Thymus (tissue), 11 donors: ENCODE results near the gene ABLIM1. TPM values are rescaled to one million over a fixed set of nuclear protein-coding genes. Genes with fewer than 3 reads are reported as not detected.

Experiments
- DNase-seq, 9 donors: peaks; one replicate each; pipeline ENCODE4 v3.0.0-alpha.2; 2013; ENCODE audit warnings: low spot score in 9 of 9, low read depth in 6 of 9, missing footprints in 1 of 9
- H3K27ac ChIP-seq, 2 donors: one replicate each; pipeline ENCODE4 v1.5.1; 2013; ENCODE audit warnings: control low read depth in 1 of 2, low read depth in 1 of 2, low read length in 1 of 2, mild to moderate bottlenecking in 1 of 2, moderate library complexity in 1 of 2
- H3K27me3 ChIP-seq, 2 donors: one replicate each; pipeline ENCODE4 v1.5.1; 2013; ENCODE audit warnings: low read length in 1 of 2; ENCODE audit not compliant: control insufficient read depth in 2 of 2, insufficient read depth in 1 of 2
- H3K36me3 ChIP-seq, 2 donors: one replicate each; pipeline ENCODE4 v1.5.1; 2013; ENCODE audit warnings: low read length in 1 of 2, mild to moderate bottlenecking in 1 of 2, moderate library complexity in 1 of 2; ENCODE audit not compliant: control insufficient read depth in 2 of 2, insufficient read depth in 2 of 2
- H3K4me1 ChIP-seq, 2 donors: one replicate each; pipeline ENCODE4 v1.5.1; 2013; ENCODE audit warnings: low read length in 2 of 2; ENCODE audit not compliant: control insufficient read depth in 2 of 2, insufficient read depth in 2 of 2
- H3K4me3 ChIP-seq, 2 donors: one replicate each; pipeline ENCODE4 v1.5.1; 2013; ENCODE audit warnings: low read length in 2 of 2, control low read depth in 1 of 2, mild to moderate bottlenecking in 1 of 2
- H3K9me3 ChIP-seq, 2 donors: one replicate each; pipeline ENCODE4 v1.5.1; 2013; ENCODE audit warnings: low read length in 1 of 2, mild to moderate bottlenecking in 1 of 2; ENCODE audit not compliant: control insufficient read depth in 2 of 2, insufficient read depth in 1 of 2
- WGBS: extraction: QIAGEN DNeasy Blood & Tissue Kit; methylation state at CpG from one replicate; pipeline ENCODE4 v1.1.7; 2013; 5-methylcytosine and 5-hydroxymethylcytosine counted together
- polyA plus RNA-seq: library from polyadenylated mRNA; stranded (reverse); fragments of 200-250 nt; gene quantifications from one replicate; pipeline ENCODE4 v1.2.3, GENCODE V29; 2013
- total RNA-seq: library from RNA; stranded (reverse); fragments of 120-200 nt; gene quantifications from one replicate; pipeline ENCODE4 v1.2.4, GENCODE V29; 2013
- donor health status: healthy.

ABLIM1 gene
- total and polyA plus RNA-seq, 2 donors = 43.3 to 49.1 TPM

GRCh38 chr10:114406455-114406854 lies 251.6 kb downstream of the ABLIM1 start:
- no peak for DNase-seq
- no peaks in the 10 kb centered on the region for H3K36me3 ChIP-seq
- no peak overlapping the region for H3K4me3 ChIP-seq
- 97% methylated on average over 1 of the region's 1 CpG for WGBS
- peaks cover 2 to 25% of the 10 kb centered on the region in 2 donors for H3K4me1 ChIP-seq
- no peak overlapping the region for H3K27ac ChIP-seq
- peaks cover 40 to 54% of the 10 kb centered on the region in 2 donors for H3K27me3 ChIP-seq
- H3K9me3 ChIP-seq = peaks cover 1 to 3% of the 10 kb centered on the region in 2 donors

DNA sequence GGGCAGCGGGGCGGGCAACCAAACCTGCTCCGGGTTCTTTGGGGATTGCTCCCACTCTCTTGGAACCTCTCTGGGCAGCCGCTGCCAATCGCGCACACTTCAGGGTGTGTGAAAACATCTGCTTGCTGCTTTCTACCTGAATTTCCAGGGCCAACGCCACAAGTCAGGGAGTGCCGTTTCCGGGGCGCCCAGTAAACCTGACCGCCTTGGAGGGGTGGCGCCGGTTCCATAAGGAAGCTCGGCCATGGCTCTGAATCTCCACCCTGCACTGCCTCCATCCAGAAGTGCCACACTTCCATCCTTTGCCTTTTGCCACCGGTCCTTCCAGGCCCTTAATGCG lies 253.1 kb downstream of the ABLIM1 start:
- H3K9me3 ChIP-seq = peaks cover 1 to 3% of the 10 kb centered on the region in 2 donors
- no peak for DNase-seq
- peak overlapping the region; percentile 18 to 76 for H3K27ac ChIP-seq
- peaks cover 40 to 59% of the 10 kb centered on the region in 2 donors for H3K27me3 ChIP-seq
- no peaks in the 10 kb centered on the region for H3K36me3 ChIP-seq
- WGBS = 42% methylated on average over 16 of the region's 16 CpGs
- H3K4me1 ChIP-seq = peaks cover 0 to 24% of the 10 kb centered on the region in 2 donors
- H3K4me3 ChIP-seq = peak overlapping the region in 1 of 2 donors; percentile 10

DNA sequence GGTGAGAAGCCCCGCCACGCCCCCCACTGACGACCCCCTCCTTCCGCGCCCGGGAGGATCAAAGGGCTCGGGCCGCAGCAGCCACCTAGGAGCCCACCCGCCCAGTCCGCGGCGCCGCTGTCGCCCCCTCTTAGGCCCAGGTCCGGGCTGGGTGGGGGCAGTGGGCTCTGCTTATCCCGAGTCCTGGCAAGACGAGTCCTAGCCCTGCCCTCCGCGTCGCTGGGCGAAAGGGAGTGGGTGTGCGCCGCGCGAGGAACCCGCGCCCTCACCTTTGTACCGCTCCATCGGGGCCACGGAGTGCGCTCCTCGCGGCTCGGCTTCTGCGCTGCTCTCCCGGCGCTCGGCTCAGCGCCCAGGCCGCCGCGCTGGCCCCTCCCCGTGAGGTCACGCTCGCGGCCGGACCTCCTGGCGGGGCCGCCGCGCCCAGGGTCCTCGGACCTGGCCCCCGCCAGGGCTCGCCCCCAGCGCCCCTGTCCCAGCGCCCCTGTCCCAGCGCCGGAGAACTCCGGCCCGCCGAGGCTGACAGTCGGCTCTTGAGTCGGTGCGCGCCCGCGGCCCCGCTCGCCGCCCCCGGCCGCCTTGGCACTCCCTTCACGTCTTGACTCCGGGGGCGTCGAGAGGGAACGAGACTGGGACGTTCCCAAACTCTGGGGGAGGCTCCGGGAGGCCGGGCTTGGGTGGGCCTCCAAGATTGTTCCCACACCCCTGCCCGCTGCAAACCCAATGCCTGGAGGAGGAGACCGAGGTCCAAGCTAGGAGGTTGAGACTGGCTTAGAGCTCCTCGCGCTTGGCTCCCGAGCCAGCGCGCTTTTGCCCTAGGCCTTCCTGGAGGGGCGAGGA lies 253.7 kb downstream of the ABLIM1 start, which contains the start of gene AFAP1L2:
AFAP1L2 (minus strand) TSS at position 332 of the 840 bp plus-strand sequence; CDS start at position 285, 47 bp downstream.
- H3K36me3 ChIP-seq = no peaks in the 10 kb centered on the region
- 2% methylated on average over 88 of the region's 88 CpGs for WGBS
- DNase-seq = no peak
- H3K9me3 ChIP-seq = peaks cover 1 to 3% of the 10 kb centered on the region in 2 donors
- H3K4me3 ChIP-seq = peak within 1 kb of the TSS; percentile 30 to 42
- peak within 1 kb of the TSS; percentile 70 to 76 for H3K27ac ChIP-seq
- H3K27me3 ChIP-seq = peaks cover 40 to 59% of the 10 kb centered on the region in 2 donors
- peaks cover 0 to 24% of the 10 kb centered on the region in 2 donors for H3K4me1 ChIP-seq

GRCh38 chr10:114403541-114404161 lies 254.4 kb downstream of the ABLIM1 start:
- Histone ChIP-seq H3K4me1 (peaks cover 0 to 19% of the 10 kb centered on the region in 2 donors), H3K9me3 (peaks cover 1 to 3% of the 10 kb centered on the region in 2 donors), H3K36me3 (no peaks in the 10 kb centered on the region), H3K27me3 (peaks cover 40 to 59% of the 10 kb centered on the region in 2 donors), H3K4me3 (peak overlapping the region; percentile 30 to 42), H3K27ac (peak overlapping the region; percentile 70 to 76)
- no peak for DNase-seq
- WGBS = 1% methylated on average over 44 of the region's 44 CpGs

- WGBS = 8% methylated on average over 17 of the region's 17 CpGs
- H3K27me3 ChIP-seq = peaks cover 40 to 57% of the 10 kb centered on the region in 2 donors
- peaks cover 0 to 13% of the 10 kb centered on the region in 2 donors for H3K4me1 ChIP-seq
Measured at GRCh38 chr10:114402871-114403540, 255.1 kb downstream of the ABLIM1 start.

DNA sequence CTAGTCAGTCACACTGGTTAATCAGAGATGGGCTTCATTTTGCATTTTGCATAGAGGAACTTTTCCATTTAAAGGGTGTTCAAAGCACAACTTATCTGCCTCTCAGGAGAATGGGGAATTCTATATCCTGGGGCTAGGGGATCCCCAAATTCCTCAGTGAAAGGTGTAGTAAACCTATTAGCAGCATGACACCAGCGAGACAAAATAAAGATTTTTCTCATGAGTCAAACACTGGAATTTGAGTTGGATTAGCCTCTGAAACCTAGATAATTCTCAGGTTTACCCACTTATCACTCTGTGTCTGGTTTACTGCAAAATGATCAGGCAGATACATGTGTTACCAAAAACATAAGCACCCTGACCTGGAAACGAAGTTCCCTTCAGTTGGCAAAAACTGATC lies 255.8 kb downstream of the ABLIM1 start:
- Histone ChIP-seq H3K36me3 (no peaks in the 10 kb centered on the region), H3K4me3 (no peak overlapping the region), H3K27ac (peak overlapping the region in 1 of 2 donors; percentile 70), H3K4me1 (peaks cover 0 to 15% of the 10 kb centered on the region in 2 donors), H3K9me3 (peaks cover 1 to 3% of the 10 kb centered on the region in 2 donors), H3K27me3 (peaks cover 40 to 55% of the 10 kb centered on the region in 2 donors)
- WGBS = 81% methylated on average over 2 of the region's 2 CpGs
- no peak for DNase-seq

More at GRCh38 chr10:114402871-114403540, 255.1 kb downstream of the ABLIM1 start:
- Histone ChIP-seq H3K36me3 (no peaks in the 10 kb centered on the region), H3K27ac (peak overlapping the region; percentile 58 to 70), H3K4me3 (peak overlapping the region; percentile 30 to 42), H3K9me3 (peaks cover 1 to 3% of the 10 kb centered on the region in 2 donors)
- DNase-seq = no peak

DNA sequence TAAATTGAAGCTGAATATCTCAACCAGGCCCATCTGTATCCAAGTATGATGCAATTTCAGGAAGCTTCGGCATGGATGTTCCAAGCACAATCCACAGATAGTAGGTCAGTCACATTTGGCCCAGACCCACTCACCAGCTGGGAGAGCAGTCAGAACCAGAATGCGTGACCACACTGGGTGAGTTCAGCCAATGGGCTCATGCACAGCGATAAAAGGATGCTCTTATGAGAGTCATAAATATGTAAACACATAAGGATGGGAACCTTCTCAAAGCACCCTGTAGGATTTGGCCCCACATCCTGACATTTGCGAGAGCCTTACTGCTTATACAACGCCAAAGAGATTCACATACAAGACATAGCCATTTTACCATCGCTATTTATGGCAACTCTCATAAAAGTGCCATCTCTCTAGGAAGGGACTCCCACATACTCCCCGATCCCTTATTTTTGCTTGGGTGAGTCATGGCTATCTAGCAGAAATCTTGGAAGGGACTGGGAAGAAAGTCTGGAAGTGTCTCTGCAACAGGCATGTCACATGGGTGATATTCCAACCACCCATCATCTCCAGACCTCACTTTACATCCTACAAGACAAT lies 256.8 kb downstream of the ABLIM1 start:
- Histone ChIP-seq H3K36me3 (no peaks in the 10 kb centered on the region), H3K4me1 (peaks cover 0 to 15% of the 10 kb centered on the region in 2 donors), H3K4me3 (no peak overlapping the region), H3K27ac (no peak overlapping the region), H3K27me3 (peaks cover 40 to 51% of the 10 kb centered on the region in 2 donors), H3K9me3 (peaks cover 1 to 3% of the 10 kb centered on the region in 2 donors)
- no peak for DNase-seq
- 97% methylated on average over 7 of the region's 7 CpGs for WGBS

- DNase-seq = no peak
- WGBS = 63% methylated on average over 3 of the region's 3 CpGs
- peaks cover 1 to 3% of the 10 kb centered on the region in 2 donors for H3K9me3 ChIP-seq
- H3K27me3 ChIP-seq = peaks cover 31 to 41% of the 10 kb centered on the region in 2 donors
- no peak overlapping the region for H3K27ac ChIP-seq
- no peaks in the 10 kb centered on the region for H3K36me3 ChIP-seq
- H3K4me1 ChIP-seq = peaks cover 0 to 17% of the 10 kb centered on the region in 2 donors
- H3K4me3 ChIP-seq = no peak overlapping the region
Measured at GRCh38 chr10:114400091-114400490, 258.0 kb downstream of the ABLIM1 start.
